Measurements from ENCODE around the gene MED13.

DNA sequence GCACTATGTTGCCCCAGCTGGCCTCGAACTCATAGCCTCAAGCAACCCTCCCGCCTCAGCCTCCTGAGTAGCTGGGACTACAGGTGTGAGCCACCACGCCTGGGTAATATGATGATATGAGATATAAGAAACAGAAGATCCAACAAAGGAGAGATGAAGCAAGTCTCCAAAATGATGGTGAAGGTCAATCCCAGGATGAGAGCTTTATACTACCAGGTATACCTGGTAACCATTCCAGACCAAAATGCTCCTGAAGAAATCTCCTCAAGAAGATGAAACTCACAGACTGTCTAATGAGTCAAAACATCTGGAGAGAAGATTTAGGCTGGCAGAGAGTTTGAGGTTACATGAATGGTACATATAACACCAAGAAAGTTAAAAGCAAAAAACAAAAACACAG is 161.8 kb downstream of the MED13 start:
- TF ChIP-seq EZH2 (IDR thresholded peaks at IDR 0.05; ENCODE audit: insufficient read depth, poor library complexity, severe bottlenecking) (no peak), EZH2phosphoT487 (IDR thresholded peaks at IDR 0.05; ENCODE audit: insufficient read depth, low read depth) (no peak)
